Measurements from ENCODE around the gene CRYGS. TPM values are rescaled to one million over a fixed set of nuclear protein-coding genes. Genes with fewer than 3 reads are reported as not detected.

The CRYGS gene
- total and polyA plus RNA-seq, 4 donors = 1.2 to 5.8 (median 2.8) TPM

GRCh38 chr3:186496635-186497034 lies 47.5 kb downstream of the CRYGS start:
- no peak overlapping the region for H3K9ac ChIP-seq (ENCODE audit: insufficient read depth in 1 of 2, low read length in 2 of 2)
- H3K9me3 ChIP-seq (ENCODE audit: control insufficient read depth in 4 of 4, insufficient read depth in 3 of 4, low read length in 3 of 4) = peaks cover 0 to 3% (median 0%) of the 10 kb centered on the region in 4 donors
- H3K4me3 ChIP-seq = no peak overlapping the region
- no peak overlapping the region for H3K27ac ChIP-seq (ENCODE audit: low read depth in 1 of 2, low read length in 1 of 2)
- no peaks in the 10 kb centered on the region for H3K36me3 ChIP-seq (ENCODE audit: control insufficient read depth in 4 of 4, insufficient read depth in 4 of 4, low read length in 4 of 4)
- ATAC-seq (ENCODE audit: insufficient read depth, low FRiP score) (no peak), DNase-seq (no peak)
- no peaks in the 10 kb centered on the region for H3K27me3 ChIP-seq (ENCODE audit: control insufficient read depth in 3 of 3, insufficient read depth in 3 of 3, low read length in 2 of 3)
- H3K4me1 ChIP-seq (ENCODE audit: control insufficient read depth in 5 of 5, insufficient read depth in 5 of 5, low read length in 5 of 5) = peaks cover 0 to 5% (median 0%) of the 10 kb centered on the region in 5 donors
- TF ChIP-seq CTCF (IDR thresholded peaks at IDR 0.05; ENCODE audit: control extremely low read depth, extremely low read depth) = no peak

GRCh38 chr3:186496016-186496415 lies 48.2 kb downstream of the CRYGS start:
- ATAC-seq (ENCODE audit: insufficient read depth, low FRiP score) (no peak), DNase-seq (no peak)
- Histone ChIP-seq H3K4me1 (ENCODE audit: control insufficient read depth in 5 of 5, insufficient read depth in 5 of 5, low read length in 5 of 5) (peaks cover 0 to 5% (median 0%) of the 10 kb centered on the region in 5 donors), H3K4me3 (no peak overlapping the region), H3K27ac (ENCODE audit: low read depth in 1 of 2, low read length in 1 of 2) (no peak overlapping the region), H3K9me3 (ENCODE audit: control insufficient read depth in 4 of 4, insufficient read depth in 3 of 4, low read length in 3 of 4) (peaks cover 0 to 3% (median 0%) of the 10 kb centered on the region in 4 donors), H3K36me3 (ENCODE audit: control insufficient read depth in 4 of 4, insufficient read depth in 4 of 4, low read length in 4 of 4) (no peaks in the 10 kb centered on the region), H3K27me3 (ENCODE audit: control insufficient read depth in 3 of 3, insufficient read depth in 3 of 3, low read length in 2 of 3) (no peaks in the 10 kb centered on the region), H3K9ac (ENCODE audit: insufficient read depth in 1 of 2, low read length in 2 of 2) (no peak overlapping the region)
- no peak for TF ChIP-seq CTCF (IDR thresholded peaks at IDR 0.05; ENCODE audit: control extremely low read depth, extremely low read depth)
- WGBS, 2 donors = 94 to 98% methylated on average over 3 of the region's 3 CpGs

GRCh38 chr3:186493525-186494255 lies 50.5 kb downstream of the CRYGS start:
- H3K36me3 ChIP-seq (ENCODE audit: control insufficient read depth in 4 of 4, insufficient read depth in 4 of 4, low read length in 4 of 4) = no peaks in the 10 kb centered on the region
- peaks cover 0 to 3% (median 0%) of the 10 kb centered on the region in 4 donors for H3K9me3 ChIP-seq (ENCODE audit: control insufficient read depth in 4 of 4, insufficient read depth in 3 of 4, low read length in 3 of 4)
- 52 to 78% methylated on average over 21 of the region's 21 CpGs for WGBS, 2 donors
- H3K4me1 ChIP-seq (ENCODE audit: control insufficient read depth in 5 of 5, insufficient read depth in 5 of 5, low read length in 5 of 5) = peaks cover 0 to 5% (median 0%) of the 10 kb centered on the region in 5 donors
- no peak for TF ChIP-seq CTCF (IDR thresholded peaks at IDR 0.05; ENCODE audit: control extremely low read depth, extremely low read depth)
- no peak overlapping the region for H3K9ac ChIP-seq (ENCODE audit: insufficient read depth in 1 of 2, low read length in 2 of 2)
- DNase-seq = peak; percentile 23 to 73 (median 71)
- no peaks in the 10 kb centered on the region for H3K27me3 ChIP-seq (ENCODE audit: control insufficient read depth in 3 of 3, insufficient read depth in 3 of 3, low read length in 2 of 3)
- no peak for ATAC-seq (ENCODE audit: insufficient read depth, low FRiP score)
- no peak overlapping the region for H3K4me3 ChIP-seq
- H3K27ac ChIP-seq (ENCODE audit: low read depth in 1 of 2, low read length in 1 of 2) = no peak overlapping the region

Data from lung (tissue), 12 donors.